Activated CD4-positive, CD25-positive, alpha-beta regulatory T cell (primary cell): ENCODE data around the gene ADARB2.
"Not testable (repeated sequence)": the region's sequence is repeated elsewhere in the genome, so short reads cannot be mapped to it uniquely, and the experiment has no call there.

Experiments used
- DNase-seq, 4 experiments: peaks; one replicate each; lab custom pipeline; 2025; lab: John Stamatoyannopoulos, UW

ADARB2 gene

GRCh38 chr10:1463971-1464370 lies 273.4 kb downstream of the ADARB2 start:
- DNase-seq = not testable (repeated sequence)

GRCh38 chr10:1462994-1463633 lies 274.2 kb downstream of the ADARB2 start:
- no peak for DNase-seq

- no peak for DNase-seq
Measured at GRCh38 chr10:1462521-1462920, 274.8 kb downstream of the ADARB2 start.

GRCh38 chr10:1462032-1462431 lies 275.3 kb downstream of the ADARB2 start:
- DNase-seq = no peak

GRCh38 chr10:1461016-1461415 lies 276.3 kb downstream of the ADARB2 start:
- DNase-seq = no peak

GRCh38 chr10:1459664-1460063 lies 277.7 kb downstream of the ADARB2 start:
- DNase-seq = not testable (repeated sequence)

- no peak for DNase-seq
Measured at GRCh38 chr10:1454951-1455350, 282.4 kb downstream of the ADARB2 start.

GRCh38 chr10:1454428-1454827 lies 282.9 kb downstream of the ADARB2 start:
- no peak for DNase-seq

GRCh38 chr10:1452777-1453176 lies 284.5 kb downstream of the ADARB2 start:
- no peak for DNase-seq

- DNase-seq = no peak
Measured at GRCh38 chr10:1451941-1452340, 285.4 kb downstream of the ADARB2 start.

GRCh38 chr10:1451362-1451888 lies 285.9 kb downstream of the ADARB2 start:
- DNase-seq = no peak

GRCh38 chr10:1449572-1450205 lies 287.6 kb downstream of the ADARB2 start:
- DNase-seq = no peak

GRCh38 chr10:1449021-1449420 lies 288.3 kb downstream of the ADARB2 start:
- no peak for DNase-seq

GRCh38 chr10:1448252-1448930 lies 288.9 kb downstream of the ADARB2 start:
- DNase-seq = no peak

GRCh38 chr10:1444826-1445225 lies 292.5 kb downstream of the ADARB2 start:
- DNase-seq = no peak

GRCh38 chr10:1440897-1441296 lies 296.4 kb downstream of the ADARB2 start:
- DNase-seq = no peak

- no peak for DNase-seq
Measured at GRCh38 chr10:1434912-1435692, 302.2 kb downstream of the ADARB2 start.

- DNase-seq = no peak
Measured at GRCh38 chr10:1434202-1434601, 303.1 kb downstream of the ADARB2 start.

GRCh38 chr10:1432161-1432560 lies 305.2 kb downstream of the ADARB2 start:
- DNase-seq = no peak

GRCh38 chr10:1431229-1431628 lies 306.1 kb downstream of the ADARB2 start:
- no peak for DNase-seq

- DNase-seq = not testable (repeated sequence)
Measured at GRCh38 chr10:1427521-1428186, 309.7 kb downstream of the ADARB2 start.

- DNase-seq = no peak
Measured at GRCh38 chr10:1426786-1427185, 310.5 kb downstream of the ADARB2 start.
